PC-9 (cell line): ENCODE measurements around the gene LRMDA.

ENCODE experiments used
- CTCF ChIP-seq: fragments of 200-600 bp; sonication (generic); conservative IDR thresholded peaks from 2 replicates; pipeline ENCODE4 v1.6.1; 2017; ENCODE audit warnings: mixed run types, antibody characterized with exemption, mild to moderate bottlenecking, moderate library complexity
- EZH2 ChIP-seq: fragments of 200-600 bp; sonication (generic); IDR thresholded peaks from 2 replicates; pipeline ENCODE4 v1.8.0; 2017; ENCODE audit warnings: antibody characterized with exemption, low read depth

GRCh38 chr10:75422913-75423312, 8.5 kb upstream of the LRMDA start:
- TF ChIP-seq CTCF = no peak
- no peak for TF ChIP-seq EZH2
